ELR (cell line): ENCODE results near the gene MRTFB.
"Not testable (repeated sequence)": the region's sequence is repeated elsewhere in the genome, so short reads cannot be mapped to it uniquely, and the experiment has no call there.

Experiments
- DNase-seq: peaks from one replicate; pipeline ENCODE4 v3.0.0-alpha.2; 2015; ENCODE audit warnings: low read depth

MRTFB gene

DNA sequence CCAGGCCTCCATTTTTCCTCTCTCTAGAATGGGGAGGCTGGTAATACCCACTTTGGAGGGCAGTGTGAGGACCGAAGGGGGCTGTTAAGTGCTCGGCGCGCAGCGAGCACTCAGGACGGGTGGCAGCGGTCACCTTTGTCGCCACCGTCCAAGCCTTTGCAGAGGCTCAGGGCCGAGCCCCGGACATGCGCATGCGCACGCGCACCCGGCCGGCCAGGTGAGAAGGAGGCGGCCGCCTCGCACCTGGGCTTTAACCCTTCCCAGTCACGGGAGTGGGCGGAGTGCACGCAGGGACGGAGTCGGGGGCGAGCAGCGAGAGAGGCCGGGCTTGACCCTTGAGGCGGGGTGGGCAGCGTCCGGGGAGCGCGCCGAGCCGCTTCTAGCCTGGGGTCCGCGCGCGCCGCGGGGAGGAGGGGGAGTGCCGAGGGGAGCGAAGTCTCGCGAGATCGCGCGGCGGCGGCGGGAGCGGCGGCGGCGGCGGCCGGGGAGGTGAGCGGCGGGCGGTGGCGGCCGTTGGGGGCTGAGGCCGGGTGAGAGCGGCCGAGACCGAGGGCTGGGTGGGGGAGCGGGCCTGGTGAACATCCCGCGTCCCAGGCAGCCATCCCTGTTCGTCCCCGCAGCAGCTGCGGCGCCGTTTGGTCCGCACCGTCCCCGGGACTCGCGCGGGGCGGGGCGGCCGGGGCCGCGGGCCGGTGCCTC is at the start of gene MRTFB:
Gene MRTFB, plus strand, starts transcription at position 443 of the 699 bp plus-strand sequence. CDS start 69,288 bp downstream, outside the sequence.
- peak; percentile 71 for DNase-seq

- DNase-seq, result not testable (repeated sequence)
These were observed 47.6 kb upstream of the MRTFB start for GRCh38 chr16:14023526-14023925.

- no peak for DNase-seq
These were observed 46.8 kb upstream of the MRTFB start for GRCh38 chr16:14024283-14024682.

DNA sequence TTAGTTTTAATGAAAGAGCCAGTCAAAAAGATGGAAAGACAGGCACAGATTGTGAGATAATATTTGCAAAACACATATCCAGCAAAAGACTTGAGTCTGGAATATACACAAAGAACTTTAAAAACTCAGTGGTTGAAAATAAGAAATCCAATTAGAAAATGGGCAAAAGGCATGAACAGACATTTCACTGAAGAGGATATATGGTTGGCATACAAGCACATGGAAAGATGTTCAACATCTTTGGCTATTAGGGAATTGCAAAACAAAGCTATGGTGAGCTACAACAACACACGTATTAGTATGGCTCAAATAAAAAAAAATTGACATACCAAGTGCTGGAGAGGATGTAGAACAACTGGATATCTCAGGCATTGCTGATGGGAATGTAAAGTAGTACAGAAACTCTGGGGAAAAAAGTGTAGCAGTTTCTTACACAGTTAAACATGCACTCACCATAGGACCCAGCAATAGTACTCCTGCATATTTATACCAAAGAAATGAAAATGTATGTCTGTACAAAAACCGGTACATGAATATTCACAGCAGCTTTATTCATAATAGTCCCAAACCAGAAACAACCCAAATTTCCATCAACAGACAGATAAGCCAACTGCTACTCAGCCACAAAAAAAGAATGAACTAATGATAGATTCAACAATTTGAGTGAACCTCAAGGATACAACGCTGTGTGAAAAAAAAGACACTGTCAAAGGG is 44.4 kb upstream of the MRTFB start:
- DNase-seq, result no peak

DNA sequence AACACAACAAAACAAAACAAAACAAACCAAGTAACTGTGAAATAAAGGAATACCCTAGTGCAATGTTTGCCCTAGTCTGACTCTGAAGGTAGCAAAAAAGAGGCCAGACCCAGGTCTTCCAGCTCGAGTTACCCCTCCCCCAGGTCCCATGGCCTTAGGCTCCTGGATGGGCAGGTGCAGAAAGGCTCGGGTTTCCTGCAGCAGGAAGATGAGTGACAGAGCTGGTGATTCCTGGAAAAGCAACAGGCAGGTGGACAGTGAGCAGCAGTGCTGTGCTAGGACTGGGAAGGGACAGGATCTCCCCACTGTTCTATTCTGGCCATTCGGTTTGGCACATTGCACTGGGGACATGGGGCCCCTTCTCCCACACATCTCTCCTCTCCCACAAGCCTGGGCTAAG is 42.9 kb upstream of the MRTFB start:
- no peak for DNase-seq

- no peak for DNase-seq
These were observed 41.5 kb upstream of the MRTFB start for GRCh38 chr16:14029658-14030057.

DNA sequence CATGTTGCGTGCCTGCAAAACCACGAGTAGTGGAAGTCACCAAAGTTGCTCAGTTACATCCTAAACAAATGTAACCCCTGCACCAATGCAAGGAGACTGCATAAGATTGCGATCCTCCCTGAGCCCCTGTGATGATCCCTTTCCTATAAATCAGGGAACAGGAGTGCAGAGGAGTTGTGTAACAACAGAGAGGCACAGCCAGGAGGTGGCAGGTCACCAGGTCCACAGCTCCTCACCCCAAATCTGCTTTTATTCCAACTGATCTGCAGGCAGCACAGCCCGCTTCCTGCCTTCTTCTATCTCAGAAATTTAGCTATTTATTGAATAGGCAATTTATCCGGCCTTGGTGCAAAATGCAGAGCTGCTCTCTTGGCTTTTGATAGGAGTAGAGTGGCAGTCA is 36.0 kb upstream of the MRTFB start:
- no peak for DNase-seq

DNA sequence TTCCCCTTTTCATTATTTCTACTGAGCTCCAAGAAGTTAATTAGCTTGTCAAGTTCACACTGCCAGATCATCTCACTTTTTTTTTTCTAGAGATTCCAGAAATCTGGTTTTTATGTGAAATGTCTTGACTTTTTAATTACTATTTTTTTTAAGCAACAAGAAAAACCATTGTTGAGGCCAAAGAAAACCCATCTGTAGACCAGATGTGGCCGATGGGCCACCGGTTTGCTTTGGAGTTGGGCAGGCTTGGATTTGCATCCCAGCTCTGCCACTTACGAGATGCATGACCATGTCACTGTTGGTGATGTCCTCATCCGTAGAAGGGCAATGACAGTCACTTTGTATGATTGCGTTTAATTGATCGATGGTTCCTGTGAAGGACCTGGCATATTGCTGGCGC is 34.2 kb upstream of the MRTFB start:
- DNase-seq, result no peak

GRCh38 chr16:14037960-14038359 is 33.2 kb upstream of the MRTFB start:
- DNase-seq, result no peak

- DNase-seq, result no peak
These were observed 30.0 kb upstream of the MRTFB start for GRCh38 chr16:14041164-14041563.

GRCh38 chr16:14042706-14043105 is 28.4 kb upstream of the MRTFB start:
- DNase-seq, result no peak

GRCh38 chr16:14043278-14043677 is 27.8 kb upstream of the MRTFB start:
- no peak for DNase-seq

DNA sequence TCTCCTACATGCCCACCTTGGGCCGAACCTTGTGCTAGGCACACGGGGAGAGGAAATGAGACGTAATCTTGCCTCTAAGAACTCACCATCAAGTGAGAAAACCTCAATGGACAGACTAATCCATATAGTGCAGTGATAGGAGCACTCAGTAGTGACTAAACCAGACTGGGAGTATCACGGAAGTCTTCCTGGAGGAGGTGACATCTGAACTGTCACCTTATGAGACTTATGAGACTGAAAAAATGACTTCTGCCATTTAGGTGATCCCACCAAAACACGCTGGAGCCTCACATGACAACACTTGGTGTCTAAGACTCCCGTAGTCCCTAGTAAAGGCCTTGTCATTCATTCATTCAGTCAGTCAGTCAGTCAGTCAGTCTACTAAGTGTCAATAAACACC is 27.3 kb upstream of the MRTFB start:
- no peak for DNase-seq

DNA sequence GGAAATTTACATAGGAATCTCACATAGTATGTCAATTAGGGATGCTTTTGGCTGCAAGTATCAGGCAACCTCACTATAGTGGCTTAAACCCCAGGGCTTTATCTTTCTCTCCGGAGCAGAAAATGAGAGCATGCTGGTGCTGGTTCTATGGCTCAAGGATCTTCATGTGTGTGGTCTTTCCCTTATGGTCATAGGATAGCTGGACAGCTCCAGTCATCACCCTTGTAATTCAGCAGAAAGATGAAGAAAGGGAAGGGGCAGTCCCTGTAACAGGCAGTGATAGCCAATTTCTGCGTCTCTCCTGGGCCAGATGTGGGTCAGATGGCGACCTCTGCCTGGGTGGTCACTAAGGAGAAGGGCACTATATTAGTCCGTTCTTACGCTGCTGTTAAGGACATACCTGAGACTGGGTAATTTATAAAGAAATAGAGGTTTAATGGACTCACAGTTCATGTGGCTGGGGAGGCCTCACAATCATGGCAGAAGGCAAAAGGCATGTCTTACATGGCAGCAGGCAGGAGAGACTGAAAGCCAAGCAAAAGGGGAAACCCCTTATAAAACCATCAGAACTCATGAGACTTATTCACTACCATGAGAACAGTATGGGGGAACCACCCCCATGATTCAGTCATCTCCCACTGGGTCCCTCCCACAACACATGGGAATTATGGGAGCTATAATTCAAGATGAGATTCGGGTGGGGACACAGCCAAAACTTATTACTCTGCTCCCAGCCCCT is 23.8 kb upstream of the MRTFB start:
- not testable (repeated sequence) for DNase-seq

DNA sequence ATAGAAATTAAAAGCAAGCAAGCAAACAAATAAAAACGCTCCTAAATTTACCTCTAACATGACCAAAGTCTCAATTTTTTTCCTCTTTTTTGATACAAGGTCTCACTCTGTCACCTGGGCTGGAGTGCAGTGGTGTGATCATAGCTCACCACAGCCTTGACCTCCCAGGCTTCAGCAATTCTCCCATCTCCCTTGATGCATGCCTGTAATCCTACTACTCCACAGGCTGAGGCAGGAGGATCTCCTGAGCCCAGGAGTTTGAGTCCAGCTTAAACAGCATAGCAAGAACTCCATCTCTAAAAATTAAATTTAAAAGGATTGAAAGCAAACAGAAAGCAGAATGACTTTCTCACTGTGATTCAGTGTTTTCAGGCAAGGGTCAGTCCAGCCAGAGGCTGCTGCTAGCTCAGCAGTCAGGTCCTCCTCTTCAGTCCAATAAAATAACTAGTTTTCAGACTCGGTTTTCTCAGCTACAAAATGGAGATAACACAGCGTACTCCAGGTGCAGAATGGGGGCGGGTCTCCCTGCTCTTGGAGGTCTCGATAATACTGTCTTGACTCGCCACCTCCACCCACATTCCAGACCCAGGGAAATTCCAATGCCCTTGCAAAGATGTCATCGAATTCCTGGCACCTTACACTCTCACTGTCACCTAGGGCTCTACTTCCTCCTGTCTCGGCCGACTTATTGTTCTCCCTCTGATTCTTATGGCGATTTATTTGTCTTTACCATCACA is 20.7 kb upstream of the MRTFB start:
- no peak for DNase-seq

- no peak for DNase-seq
These were observed 19.9 kb upstream of the MRTFB start for GRCh38 chr16:14051103-14051729.

GRCh38 chr16:14056970-14057369 is 14.1 kb upstream of the MRTFB start:
- DNase-seq, result peak; percentile 21

DNA sequence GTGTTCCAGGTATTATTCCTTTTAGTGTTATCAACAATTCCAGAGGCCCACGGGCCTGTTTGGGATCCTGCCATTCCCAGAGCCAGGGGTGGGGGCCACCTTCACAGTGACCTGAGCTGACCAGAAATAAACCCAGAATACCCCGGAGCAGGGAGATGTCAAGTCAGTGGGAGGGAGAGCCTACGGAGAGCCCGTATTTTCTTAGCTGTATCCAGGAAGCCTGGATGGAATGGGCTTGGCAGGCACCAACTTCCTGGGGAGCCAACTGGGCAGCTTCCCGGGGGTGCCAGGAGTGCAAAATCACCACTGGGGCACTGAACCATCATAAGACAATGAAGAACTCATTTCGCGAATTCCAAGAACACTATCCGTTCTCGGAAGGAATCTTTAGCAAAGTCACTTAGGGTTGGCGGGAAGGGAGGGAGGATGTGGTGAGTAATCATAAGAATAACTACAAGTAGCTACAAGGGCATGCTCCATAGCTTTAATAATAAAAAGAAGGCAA is 13.2 kb upstream of the MRTFB start:
- no peak for DNase-seq

DNA sequence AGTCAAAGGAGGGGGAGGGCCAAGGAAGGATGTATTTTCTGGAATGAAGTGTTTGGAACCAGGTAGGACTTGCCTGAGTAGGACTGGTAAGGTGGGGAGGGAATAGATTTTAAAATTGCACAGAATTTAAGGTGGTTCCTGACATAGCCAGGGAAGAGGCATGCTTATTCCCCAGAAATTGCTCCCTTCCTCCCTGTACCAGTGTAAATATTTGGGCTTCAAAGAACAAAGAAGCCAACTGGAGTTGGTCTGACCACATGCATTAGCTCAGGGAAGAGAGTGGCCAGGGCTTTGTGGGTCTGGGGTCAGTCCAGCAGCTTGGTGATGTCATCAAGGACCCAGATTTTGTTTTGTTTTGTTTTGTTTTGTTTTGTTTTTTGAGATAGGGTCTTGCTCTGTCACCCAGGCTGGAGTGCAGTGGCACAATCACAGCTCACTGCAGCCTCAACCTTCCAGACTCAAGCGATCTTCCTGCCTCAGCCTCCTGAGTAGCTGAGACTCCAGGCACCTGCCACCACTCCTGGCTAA is 9.3 kb upstream of the MRTFB start:
- DNase-seq, result no peak

DNA sequence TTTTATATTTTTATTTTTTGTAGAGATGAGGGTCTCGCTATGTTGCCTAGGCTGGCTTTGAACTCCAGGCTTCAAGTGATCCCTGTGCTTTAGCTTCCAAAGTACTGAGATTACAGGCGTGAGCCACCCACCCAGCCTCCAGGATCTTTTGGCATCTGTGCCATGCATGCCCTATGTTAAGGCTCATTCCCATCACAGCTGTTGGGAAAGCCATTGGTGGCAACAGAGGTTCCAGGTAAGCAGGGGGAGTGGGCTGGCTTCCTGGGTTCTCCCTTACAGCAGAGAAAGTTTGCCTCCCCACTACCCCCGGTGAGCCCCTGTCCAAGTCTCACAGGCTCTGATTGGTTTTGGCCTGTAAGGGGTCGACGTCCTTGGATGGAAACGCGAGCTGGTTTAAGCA is 8.9 kb upstream of the MRTFB start:
- no peak for DNase-seq
